GM19351 (cell line): Measurements from ENCODE around the gene SYNGR4.
"Not testable (repeated sequence)": the region's sequence is repeated elsewhere in the genome, so short reads cannot be mapped to it uniquely, and the experiment has no call there.

ENCODE experiments used
- ATAC-seq: cut with Tn5 transposase; IDR thresholded peaks from one replicate; pipeline ENCODE4 v1.9.1; 2021; ENCODE audit warnings: mild to moderate bottlenecking, moderate library complexity; ENCODE audit not compliant: unreplicated experiment

The SYNGR4 gene

GRCh38 chr19:48363810-48364597 lies at the start of gene SYNGR4, which contains the start of gene TMEM143:
TSS of gene SYNGR4 (plus strand) at chr19:48364367. CDS start at chr19:48365843, 1,476 bp downstream.
TSS of gene TMEM143 (minus strand) at chr19:48363940. CDS start at chr19:48363920, 20 bp downstream.
- peak; percentile 79 for ATAC-seq

GRCh38 chr19:48315712-48316111 lies 48.5 kb upstream of the SYNGR4 start:
- ATAC-seq: no peak

GRCh38 chr19:48317708-48317960 lies 46.5 kb upstream of the SYNGR4 start:
- not testable (repeated sequence) for ATAC-seq

GRCh38 chr19:48318286-48318987 lies 45.7 kb upstream of the SYNGR4 start:
- ATAC-seq: no peak

- no peak for ATAC-seq
These were observed 44.3 kb upstream of the SYNGR4 start for GRCh38 chr19:48319647-48320541.

- peak; percentile 55 for ATAC-seq
These were observed 42.9 kb upstream of the SYNGR4 start for GRCh38 chr19:48321372-48321621.

- ATAC-seq: peak; percentile 65
These were observed 42.3 kb upstream of the SYNGR4 start for GRCh38 chr19:48321622-48322591.

GRCh38 chr19:48325265-48325910 lies 38.8 kb upstream of the SYNGR4 start, which contains the start of gene EMP3:
TSS of gene EMP3 (plus strand) at chr19:48325552. CDS start at chr19:48326845, 1,293 bp downstream.
- no peak for ATAC-seq

GRCh38 chr19:48329167-48329891 lies 34.8 kb upstream of the SYNGR4 start:
- ATAC-seq: no peak

GRCh38 chr19:48330012-48330681 lies 34.0 kb upstream of the SYNGR4 start:
- no peak for ATAC-seq

- no peak for ATAC-seq
These were observed 31.9 kb upstream of the SYNGR4 start for GRCh38 chr19:48332351-48332661.

- peak; percentile 67 for ATAC-seq
These were observed 31.3 kb upstream of the SYNGR4 start for GRCh38 chr19:48332662-48333466.

- peak; percentile 49 for ATAC-seq
These were observed 30.4 kb upstream of the SYNGR4 start for GRCh38 chr19:48333467-48334384.

GRCh38 chr19:48338253-48338755 lies 25.9 kb upstream of the SYNGR4 start:
- ATAC-seq: no peak

- no peak for ATAC-seq
These were observed 25.2 kb upstream of the SYNGR4 start for GRCh38 chr19:48338802-48339503.

GRCh38 chr19:48340995-48341394 lies 23.2 kb upstream of the SYNGR4 start:
- ATAC-seq: no peak
